GM21381 (cell line): ENCODE measurements around the gene H2BK1.

Source experiments
- ATAC-seq: cut with Tn5 transposase; IDR thresholded peaks from one replicate; pipeline ENCODE4 v1.9.1; 2021; ENCODE audit warnings: mild to moderate bottlenecking, moderate library complexity; ENCODE audit not compliant: unreplicated experiment

H2BK1 gene

DNA sequence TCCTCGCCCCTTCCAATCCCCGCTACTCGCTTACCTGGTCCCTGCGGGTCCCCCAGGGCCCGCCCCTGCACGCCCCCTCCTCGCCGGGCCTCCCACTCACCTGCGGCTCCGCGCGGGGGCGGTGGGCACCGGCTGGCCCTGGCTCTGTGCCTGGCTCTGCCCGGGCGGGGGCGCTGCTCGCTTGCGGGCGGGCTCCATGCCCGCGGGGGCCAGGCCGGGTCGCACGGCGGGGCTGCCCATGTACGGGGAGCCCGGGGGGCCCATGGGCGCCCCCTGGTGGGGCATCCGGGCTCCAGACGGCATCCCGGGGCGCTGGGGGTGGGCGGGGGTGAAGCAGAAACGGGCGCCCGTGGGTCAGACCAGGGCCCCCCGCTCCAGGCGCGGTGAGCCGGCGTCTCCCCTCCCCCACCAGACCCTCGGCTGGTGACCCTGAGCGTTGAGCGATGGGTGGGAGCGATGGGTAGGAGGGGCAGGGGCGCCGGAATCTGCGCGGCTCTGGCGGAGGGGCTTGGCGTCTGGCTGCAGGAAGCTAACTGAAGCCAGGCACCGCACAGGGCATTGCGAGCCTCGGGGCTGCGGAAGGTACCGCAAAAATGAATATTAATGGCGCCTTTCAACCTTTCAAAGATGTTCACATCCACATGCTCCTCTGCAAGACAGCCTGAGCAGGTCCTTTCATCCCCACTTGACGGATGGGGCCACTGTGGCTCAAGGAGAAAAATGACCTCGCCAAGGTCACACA is 35.2 kb upstream of the H2BK1 start:
- ATAC-seq, result no peak

- no peak for ATAC-seq
Observed at GRCh38 chr7:151244841-151245346, 34.6 kb upstream of the H2BK1 start.

DNA sequence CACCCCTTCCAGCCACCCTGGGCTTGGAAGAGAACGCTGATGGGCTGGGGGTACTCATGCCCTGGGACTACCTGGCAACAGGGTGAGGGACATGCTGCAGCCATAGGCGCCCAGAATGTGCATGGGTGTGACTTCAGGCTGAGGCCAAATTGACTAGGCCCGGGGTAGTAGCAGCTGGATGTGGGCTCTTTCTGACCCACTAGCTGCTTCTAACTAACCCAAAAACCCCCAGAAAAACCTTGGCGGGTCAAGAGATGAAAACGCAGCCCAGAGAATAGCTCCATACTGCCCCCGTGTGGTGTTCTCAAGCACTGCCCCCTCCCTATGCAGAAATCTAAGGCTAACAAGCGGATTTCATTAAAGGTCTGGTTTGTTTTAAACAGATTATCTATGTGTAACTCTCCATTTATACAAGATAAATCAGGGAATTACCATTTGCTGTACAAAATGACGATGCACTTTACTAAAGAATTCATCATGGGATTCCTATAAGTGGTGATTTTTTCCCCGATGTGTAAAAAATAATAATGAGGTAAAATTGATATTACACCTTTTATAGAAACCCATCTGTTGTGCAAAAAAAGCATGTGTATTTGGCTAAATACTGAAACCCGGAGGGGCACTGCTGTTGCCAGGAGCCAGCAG is 34.0 kb upstream of the H2BK1 start:
- no peak for ATAC-seq

DNA sequence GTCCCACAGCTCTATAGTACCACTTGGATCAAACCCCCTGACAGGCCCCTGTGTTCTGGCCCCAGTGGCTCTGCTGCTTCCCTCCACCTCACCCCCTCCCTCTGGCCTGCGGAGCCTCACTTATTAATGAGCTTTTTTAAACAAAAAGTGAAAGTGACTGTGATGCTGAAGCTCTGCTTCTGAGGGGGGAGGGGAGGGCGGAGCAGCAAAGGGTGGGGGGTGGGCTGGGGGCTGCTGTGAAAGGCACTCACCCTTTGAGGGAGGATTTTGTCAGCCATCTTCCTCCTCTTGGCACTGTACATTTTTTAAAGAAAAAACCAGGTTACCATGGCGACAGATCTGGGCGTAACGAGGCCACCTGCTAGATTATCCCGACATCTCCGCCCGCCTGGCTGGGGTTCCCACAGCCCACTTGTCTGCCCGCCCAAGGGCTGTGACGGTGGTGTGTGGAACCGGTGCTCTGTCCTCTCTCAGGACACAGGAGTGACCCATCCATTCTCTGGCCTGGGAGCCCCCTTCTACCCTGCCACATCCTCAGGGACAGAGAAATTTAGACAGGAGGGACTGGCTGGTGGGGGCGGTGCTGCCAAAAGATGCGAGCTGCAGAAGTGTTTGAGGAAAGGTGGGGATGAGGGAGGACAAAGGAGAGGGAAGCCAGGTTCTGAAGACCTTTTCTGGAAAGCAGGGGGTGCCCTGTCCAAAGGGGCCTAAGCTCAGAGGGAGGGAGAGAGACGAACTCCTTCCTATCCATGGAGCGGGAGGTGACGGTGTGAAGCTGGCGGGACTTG is 33.3 kb upstream of the H2BK1 start:
- ATAC-seq, result no peak

DNA sequence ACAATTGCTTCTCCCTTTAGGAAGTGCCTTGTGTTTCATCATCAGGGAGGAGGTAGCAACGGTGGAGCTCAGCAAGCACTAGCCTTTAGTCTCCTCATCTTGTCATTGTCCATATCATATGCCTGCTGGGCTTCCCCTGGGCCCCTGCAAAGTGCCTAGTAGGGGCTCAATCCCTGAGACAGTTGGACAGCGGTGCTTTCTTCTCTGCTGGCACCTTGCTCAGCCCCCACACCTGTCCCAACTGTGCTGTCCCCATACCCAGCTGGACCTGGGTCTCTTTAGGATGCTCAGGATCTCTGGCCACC is 32.7 kb upstream of the H2BK1 start:
- ATAC-seq, result no peak

DNA sequence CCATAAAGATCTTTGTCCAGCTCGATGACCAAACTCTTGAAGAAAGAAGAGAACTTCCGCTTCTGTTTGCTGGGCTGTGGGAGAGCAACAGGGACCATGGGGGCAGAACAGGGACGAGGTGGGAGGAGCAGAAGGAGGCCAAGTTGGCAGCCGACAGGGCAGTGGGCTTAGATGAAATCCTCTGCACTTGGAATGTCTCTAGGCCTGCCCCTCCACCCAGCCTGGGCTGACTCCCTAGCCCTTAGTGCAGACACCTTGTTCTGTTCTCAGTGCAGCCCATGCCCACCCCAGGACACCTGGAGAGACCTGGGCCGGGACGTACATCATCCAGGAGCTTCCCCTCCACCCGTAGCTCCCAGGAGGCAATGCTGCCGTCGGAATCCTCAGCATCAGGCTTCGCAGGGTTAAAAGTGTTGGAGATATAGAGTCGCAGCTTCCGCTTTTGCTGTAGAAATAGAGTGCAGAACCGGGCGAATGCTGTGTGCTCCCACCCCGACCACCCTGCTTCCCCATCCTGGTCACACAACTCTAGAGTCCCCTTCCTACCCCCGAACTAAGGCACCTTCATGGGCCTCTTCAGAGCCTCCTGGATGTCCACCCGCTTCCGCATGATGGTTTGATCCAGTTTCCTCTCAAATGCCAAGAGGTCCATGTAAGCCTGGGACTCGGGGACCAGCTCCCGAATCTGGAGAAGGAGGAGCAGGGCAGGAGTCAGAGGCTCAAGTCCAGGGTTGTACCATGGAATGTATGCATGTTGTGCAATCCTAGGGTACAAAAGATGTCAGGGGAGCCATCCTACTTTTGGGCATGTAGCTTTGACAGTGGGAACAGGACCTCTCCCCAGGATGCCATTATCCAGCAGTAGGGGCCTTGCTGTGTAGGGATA is 32.1 kb upstream of the H2BK1 start:
- no peak for ATAC-seq

DNA sequence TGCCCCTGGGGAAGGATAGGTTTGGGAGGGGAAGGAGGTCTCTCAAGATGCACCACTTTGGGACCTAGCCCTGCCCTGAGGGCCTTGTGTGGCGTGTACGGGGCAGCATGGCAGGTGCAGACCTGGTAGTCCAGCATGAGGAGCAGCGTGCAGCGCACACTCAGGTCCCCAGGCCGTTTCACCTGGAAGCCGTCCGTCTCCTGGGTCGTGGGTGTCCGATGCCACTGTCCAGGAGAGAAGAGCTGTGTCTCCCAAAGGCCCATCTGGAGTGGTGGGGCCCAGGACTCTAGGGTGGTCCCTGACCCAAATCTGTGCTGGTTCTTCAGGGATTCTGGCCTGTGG is 31.4 kb upstream of the H2BK1 start:
- ATAC-seq, result no peak

DNA sequence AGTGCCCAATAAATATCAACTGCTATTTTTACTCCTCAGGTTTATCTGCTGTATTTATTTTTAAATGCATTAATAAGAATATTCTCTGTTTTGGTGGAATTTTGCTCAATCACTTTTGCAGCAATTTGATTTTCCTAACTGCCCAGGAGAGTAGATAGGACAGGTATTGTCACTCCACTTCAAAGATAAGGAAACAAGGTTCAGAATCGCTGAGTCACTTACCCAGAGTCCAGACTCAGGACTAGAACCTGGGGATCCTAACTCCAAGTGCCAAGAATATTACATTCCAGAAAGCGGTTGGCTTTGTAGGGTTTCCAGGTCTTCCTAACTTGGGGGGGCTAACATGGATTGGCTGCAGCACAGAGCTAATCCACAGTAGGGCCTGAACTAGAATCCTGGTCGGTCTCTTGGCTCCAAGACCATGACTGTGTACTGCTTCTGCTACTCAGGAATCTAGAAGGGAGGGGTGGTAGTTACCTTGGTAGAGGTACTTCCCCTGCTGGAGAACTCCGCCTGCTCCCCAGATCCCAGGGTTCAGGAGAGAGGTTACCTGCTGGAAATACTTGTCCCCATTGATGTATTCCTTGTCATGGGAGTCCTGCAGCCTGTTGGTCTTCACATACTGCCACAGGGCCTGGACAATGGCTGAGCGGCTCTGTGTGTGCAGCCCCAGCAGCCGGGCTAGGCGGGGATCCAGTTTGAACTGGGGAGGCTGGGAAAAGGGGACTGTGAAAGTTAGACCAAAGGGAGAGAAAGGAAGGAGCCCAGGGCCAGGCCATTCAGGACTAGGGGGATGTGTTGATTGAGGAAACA is 30.9 kb upstream of the H2BK1 start:
- ATAC-seq, result no peak

DNA sequence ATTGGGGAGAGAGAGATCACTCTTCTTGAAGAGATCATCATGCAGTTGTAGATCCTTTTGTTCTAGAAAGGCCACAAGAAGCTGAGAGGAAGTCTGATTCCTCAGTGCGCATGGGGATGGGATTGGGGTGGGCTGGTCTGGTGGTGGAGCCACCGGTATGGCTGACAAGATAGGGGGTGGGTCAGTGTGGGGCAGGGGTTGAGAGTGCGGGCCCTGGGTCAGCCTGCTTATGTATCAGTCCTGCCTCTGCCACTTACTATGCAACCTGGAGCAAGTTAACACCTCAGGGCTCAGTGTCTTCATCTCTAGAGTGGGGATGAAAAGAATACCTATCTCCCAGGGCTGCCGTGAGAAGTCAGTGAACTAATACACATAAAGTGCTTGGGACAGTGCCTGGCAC is 30.2 kb upstream of the H2BK1 start:
- ATAC-seq, result no peak

DNA sequence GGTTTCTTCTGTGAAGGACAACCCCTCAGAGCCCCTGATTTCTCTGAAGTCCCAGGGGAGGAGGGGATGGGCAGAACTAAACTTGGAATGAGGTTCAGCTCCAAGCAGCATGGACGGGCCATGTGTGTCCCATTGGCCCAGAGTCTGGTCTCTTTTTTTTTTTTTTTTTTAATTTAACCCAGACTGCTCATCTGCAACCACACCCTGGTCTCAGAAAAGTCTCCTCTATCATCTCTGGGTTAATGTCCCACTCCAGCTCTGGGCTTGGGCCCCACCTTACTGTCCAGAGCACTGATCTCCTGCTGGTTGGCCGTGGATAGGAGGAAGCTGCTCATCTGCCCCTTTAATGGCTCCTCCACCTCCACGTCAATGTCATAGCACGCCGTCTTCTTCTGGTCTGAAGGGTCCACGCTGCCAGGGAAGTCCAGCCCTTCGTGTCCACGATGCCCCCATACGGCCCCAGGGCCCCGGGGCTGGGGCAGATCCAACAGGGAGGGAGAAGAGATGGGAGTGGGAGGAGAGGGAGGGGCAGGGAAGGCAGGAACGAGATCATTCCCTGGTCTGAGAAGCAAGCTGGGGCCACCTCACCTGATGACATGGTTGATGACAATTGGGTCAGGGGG is 29.7 kb upstream of the H2BK1 start:
- no peak for ATAC-seq

DNA sequence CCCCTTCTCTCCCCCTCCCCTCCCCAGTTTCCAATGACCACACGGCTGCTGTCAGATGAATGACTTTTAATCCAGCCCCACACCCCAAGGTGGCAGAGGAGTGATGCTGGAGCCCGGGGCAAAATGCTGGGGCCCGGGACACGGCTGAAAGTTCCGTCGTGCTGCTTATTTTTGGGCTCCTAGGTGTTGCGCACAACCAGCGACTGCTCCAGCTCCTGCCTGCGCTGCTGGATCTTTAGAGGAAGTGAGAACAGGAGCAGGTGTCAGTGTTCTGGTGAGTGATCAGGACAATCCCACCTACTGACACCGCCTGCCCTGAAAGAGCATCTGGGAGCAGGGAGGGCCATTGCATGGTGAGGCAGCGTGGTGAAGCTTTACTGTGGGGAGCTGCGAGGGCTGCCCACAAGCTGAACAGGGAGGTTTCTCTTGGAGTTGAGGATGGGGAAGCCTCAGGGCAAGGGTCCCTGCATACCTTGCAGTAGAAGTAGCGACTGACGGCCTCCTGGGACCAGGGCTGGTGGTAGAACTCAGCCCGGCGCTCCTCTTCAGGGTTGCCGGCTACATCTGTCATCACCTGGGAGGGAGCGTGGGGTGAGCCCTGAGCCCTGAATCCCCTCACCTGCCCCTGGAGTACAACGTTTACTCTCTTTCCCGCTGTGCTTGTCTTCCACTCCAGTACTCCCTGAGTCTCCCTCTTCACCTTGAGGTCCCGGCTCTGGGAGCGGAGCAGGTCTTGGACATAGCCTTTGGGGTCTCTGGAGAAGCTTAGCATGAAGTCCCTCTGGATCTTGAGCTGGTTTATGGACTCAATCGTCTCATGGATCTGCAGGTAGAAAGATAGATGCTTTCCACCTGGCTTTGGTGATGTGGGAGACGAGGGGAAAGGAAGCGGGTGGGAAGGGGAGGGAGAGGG is 28.9 kb upstream of the H2BK1 start:
- ATAC-seq, result no peak

- no peak for ATAC-seq
Observed at GRCh38 chr7:151238190-151238810, 28.0 kb upstream of the H2BK1 start.

DNA sequence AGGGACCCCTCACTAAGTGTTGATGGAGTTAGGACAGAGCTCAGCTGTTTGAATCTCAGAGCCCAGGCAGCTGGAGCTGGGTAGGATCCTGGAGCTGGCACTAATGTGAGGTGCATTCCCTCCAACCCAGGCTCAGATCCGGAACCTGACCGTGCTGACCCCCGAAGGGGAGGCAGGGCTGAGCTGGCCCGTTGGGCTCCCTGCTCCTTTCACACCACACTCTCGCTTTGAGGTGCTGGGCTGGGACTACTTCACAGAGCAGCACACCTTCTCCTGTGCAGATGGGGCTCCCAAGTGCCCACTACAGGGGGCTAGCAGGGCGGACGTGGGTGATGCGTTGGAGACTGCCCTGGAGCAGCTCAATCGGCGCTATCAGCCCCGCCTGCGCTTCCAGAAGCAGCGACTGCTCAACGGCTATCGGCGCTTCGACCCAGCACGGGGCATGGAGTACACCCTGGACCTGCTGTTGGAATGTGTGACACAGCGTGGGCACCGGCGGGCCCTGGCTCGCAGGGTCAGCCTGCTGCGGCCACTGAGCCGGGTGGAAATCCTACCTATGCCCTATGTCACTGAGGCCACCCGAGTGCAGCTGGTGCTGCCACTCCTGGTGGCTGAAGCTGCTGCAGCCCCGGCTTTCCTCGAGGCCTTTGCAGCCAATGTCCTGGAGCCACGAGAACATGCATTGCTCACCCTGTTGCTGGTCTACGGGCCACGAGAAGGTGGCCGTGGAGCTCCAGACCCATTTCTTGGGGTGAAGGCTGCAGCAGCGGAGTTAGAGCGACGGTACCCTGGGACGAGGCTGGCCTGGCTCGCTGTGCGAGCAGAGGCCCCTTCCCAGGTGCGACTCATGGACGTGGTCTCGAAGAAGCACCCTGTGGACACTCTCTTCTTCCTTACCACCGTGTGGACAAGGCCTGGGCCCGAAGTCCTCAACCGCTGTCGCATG is 27.2 kb upstream of the H2BK1 start:
- no peak for ATAC-seq

- ATAC-seq, result no peak
Observed at GRCh38 chr7:151236406-151236805, 26.1 kb upstream of the H2BK1 start.

DNA sequence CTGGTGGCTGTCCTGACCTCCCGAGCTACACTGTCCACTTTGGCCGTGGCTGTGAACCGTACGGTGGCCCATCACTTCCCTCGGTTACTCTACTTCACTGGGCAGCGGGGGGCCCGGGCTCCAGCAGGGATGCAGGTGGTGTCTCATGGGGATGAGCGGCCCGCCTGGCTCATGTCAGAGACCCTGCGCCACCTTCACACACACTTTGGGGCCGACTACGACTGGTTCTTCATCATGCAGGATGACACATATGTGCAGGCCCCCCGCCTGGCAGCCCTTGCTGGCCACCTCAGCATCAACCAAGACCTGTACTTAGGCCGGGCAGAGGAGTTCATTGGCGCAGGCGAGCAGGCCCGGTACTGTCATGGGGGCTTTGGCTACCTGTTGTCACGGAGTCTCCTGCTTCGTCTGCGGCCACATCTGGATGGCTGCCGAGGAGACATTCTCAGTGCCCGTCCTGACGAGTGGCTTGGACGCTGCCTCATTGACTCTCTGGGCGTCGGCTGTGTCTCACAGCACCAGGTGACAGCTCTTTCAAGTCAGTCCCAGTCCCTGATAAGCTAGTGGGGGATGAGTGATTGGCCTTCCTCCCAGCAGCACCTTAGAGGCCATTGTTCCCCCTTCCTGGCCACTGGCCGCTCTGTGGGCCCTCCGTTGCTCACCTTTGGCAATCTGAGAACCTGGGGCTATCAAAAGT is 25.0 kb upstream of the H2BK1 start:
- ATAC-seq, result no peak

- ATAC-seq, result no peak
Observed at GRCh38 chr7:151233804-151234203, 23.5 kb upstream of the H2BK1 start.
